ENCODE data around the gene FKTN.

Gene FKTN

GRCh38 chr9:105679257-105680022, 121.5 kb downstream of the FKTN start:
- DNase-seq, result no peak

DNA sequence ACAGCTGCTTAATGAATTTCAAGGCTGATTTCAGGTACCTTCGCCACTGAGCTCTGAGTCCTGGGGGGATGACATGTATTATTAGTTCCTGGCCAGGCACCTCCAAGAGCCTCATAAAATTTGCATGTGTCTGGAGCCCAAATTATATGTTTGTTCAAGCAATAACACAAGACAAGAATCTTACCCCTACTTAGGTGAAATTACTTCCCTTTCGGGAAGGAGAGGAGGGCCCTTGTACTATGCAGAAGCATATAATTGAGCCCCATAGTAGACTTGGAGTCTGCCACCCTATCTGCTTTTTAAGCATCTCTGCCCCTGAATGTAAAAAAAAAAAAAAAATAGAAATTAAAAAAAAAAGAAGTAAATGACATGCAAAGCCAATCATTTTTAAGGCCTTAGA, 123.4 kb downstream of the FKTN start:
- DNase-seq, result no peak

GRCh38 chr9:105681724-105682123, 123.8 kb downstream of the FKTN start:
- DNase-seq, result no peak

GRCh38 chr9:105683688-105684275, 125.9 kb downstream of the FKTN start:
- DNase-seq, result no peak

DNA sequence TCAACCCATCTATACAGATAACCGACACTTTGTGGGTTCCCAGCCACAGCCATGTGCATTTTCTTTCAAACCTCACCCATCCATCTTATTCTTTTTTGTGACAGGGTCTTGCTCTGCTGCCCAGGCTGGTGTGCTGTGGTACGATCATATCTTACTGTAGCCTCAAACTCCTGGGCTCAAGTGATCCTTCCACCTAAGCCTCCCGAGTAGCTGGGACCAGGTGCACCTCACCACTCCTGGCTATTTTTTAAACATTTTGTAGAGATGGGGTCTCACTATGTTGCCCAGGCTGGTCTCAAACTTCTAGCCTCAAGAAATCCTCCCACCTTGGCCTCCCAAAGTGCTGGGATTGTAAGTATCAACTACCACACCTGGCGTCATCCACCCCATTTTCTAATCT, 129.0 kb downstream of the FKTN start:
- no peak for DNase-seq
